NB4 (cell line): ENCODE results near the gene DPF1.

Source experiments
- CTCF ChIP-seq: IDR thresholded peaks from one replicate; pipeline ENCODE4 v1.5.1; 2012; ENCODE audit warnings: low read depth, low read length
- MAX ChIP-seq: IDR thresholded peaks from 2 replicates; pipeline ENCODE4 v1.6.1; 2011; ENCODE audit warnings: low read depth, low read length
- MYC ChIP-seq: IDR thresholded peaks from 2 replicates; pipeline ENCODE4 v1.6.1; 2011; ENCODE audit warnings: low read depth, low read length
- POLR2A ChIP-seq: IDR thresholded peaks from 2 replicates; pipeline ENCODE4 v1.6.1; 2011; ENCODE audit warnings: mild to moderate bottlenecking; ENCODE audit not compliant: insufficient read length; ENCODE audit errors: extremely low read depth

GRCh38 chr19:38270587-38271167 lies 46.7 kb upstream of the DPF1 start:
- TF ChIP-seq POLR2A (no peak), CTCF (no peak), MYC (no peak), MAX (no peak)
